ENCODE measurements around the gene MYOT.
A peak's percentile ranks its signal among the peaks of the same experiment; 100 is the strongest.
"Not testable (repeated sequence)": the region's sequence is repeated elsewhere in the genome, so short reads cannot be mapped to it uniquely, and the experiment has no call there.

The MYOT gene

DNA sequence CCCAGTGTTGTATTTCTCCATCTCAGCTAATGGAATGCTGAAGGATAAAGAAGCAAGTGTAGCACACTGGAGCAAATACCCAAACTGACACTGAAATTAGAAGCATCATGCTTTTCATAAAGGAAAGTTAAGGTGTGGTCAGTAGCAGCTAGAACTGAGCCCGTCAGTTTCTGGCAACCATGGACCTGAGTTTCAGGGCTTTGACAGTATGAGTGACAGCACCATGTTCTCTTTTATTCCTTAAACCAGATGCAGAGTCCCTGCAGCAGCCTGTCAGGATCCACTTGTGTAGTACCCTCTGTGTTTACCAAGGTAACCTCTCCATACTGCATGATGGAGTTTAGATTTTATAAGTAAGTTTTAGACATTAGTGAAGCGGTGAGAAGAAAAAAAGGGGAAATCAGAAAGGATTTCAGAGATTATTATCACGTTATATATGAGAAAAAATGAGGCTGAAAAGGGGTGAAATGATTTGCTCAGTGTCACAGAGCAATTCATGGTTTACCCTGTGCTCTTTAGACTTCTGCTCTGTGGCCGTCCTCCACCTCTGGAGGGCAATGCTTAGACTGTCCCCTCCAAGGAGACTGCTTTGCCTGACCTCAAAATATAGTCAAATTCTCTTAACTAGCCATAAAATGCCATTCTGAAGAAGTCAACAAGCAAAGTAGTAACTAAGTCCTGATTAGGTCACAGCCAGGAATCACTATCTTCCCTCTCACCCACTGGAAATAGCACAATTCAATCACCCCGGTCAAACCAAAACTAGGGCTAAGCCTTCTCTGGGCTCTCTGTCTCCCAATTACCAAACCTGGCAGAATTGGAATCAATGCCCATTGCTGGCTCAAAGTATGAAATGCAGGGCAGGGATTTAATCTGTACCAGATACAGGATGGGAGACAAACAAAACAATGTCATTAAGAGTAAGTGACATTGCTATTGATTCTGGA, 10.5 kb upstream of the MYOT start:
- Histone ChIP-seq H3K9me3 (replicated peaks; ENCODE audit: low read length) (no peaks in the 10 kb centered on the region), H3K9ac (ENCODE audit: low read depth, low read length) (no peak overlapping the region), H3K36me3 (ENCODE audit: insufficient read depth, low read length) (no peaks in the 10 kb centered on the region), H3K4me3 (ENCODE audit: low read length) (no peak overlapping the region), H3K4me1 (ENCODE audit: control insufficient read depth, insufficient read depth, low read length) (peaks cover 19% of the 10 kb centered on the region), H3K4me2 (ENCODE audit: low read length) (peak overlapping the region; percentile 74), H3K27me3 (ENCODE audit: control insufficient read depth, insufficient read depth, low read length) (no peaks in the 10 kb centered on the region)

DNA sequence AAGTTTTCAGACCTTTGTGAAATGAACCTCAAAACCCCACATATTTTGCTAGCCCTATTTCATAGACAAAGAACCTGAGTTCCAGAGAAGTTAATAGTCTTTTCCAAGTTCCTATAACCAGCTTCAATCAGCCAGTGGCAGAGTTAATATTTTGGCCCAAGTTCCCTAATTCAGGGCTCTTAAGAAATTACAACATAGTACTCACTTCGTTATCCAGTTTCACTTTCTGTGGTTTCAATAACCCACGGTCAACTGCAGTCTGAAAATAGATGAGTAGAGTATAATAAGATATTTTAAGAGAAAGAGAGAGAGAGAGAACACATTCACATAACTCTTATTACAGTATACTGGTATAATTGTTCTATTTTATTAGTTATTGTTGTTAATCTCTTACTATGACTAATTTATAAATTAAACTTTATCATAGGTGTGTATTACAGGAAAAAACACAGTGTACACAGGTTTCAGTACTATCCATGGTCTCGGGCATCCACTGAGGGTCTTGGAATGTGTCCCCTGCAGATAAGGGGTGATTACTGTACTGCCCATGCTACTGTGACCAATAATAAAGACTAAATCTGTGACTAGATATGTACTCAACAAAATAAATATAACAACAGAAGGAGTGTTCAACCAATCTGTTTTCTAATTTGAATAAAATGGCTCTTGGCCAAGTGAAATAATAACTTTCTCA, 9.3 kb upstream of the MYOT start:
- Histone ChIP-seq H3K4me1 (ENCODE audit: control insufficient read depth, insufficient read depth, low read length) (peaks cover 19% of the 10 kb centered on the region), H3K9ac (ENCODE audit: low read depth, low read length) (peak overlapping the region; percentile 52), H3K4me3 (ENCODE audit: low read length) (peak overlapping the region; percentile 40), H3K9me3 (replicated peaks; ENCODE audit: low read length) (no peaks in the 10 kb centered on the region), H3K27me3 (ENCODE audit: control insufficient read depth, insufficient read depth, low read length) (no peaks in the 10 kb centered on the region), H3K36me3 (ENCODE audit: insufficient read depth, low read length) (no peaks in the 10 kb centered on the region), H3K4me2 (ENCODE audit: low read length) (peak overlapping the region; percentile 74)

DNA sequence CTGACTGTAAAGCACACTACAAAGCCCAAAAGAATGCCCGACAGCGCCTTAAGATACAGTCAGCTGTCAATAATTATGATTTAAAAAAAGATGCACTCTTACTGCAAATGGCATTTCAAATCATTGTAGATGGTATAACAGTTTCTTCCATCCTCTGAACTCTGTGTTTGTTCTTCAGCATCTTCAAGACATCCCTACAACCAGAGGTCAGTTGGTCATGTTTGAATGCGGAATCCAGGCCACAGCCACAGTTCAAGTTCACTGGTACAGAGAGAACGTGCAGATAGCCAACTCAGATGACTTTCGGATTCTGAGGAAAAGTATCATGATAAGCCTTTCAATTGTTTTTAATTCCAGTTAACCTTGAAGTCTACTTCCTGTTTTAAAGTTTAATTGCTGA, 8.7 kb upstream of the MYOT start:
- Histone ChIP-seq H3K4me3 (ENCODE audit: low read length) (no peak overlapping the region), H3K9ac (ENCODE audit: low read depth, low read length) (no peak overlapping the region), H3K27me3 (ENCODE audit: control insufficient read depth, insufficient read depth, low read length) (no peaks in the 10 kb centered on the region), H3K4me1 (ENCODE audit: control insufficient read depth, insufficient read depth, low read length) (peaks cover 19% of the 10 kb centered on the region), H3K4me2 (ENCODE audit: low read length) (peak overlapping the region; percentile 74), H3K9me3 (replicated peaks; ENCODE audit: low read length) (no peaks in the 10 kb centered on the region), H3K36me3 (ENCODE audit: insufficient read depth, low read length) (no peaks in the 10 kb centered on the region)

DNA sequence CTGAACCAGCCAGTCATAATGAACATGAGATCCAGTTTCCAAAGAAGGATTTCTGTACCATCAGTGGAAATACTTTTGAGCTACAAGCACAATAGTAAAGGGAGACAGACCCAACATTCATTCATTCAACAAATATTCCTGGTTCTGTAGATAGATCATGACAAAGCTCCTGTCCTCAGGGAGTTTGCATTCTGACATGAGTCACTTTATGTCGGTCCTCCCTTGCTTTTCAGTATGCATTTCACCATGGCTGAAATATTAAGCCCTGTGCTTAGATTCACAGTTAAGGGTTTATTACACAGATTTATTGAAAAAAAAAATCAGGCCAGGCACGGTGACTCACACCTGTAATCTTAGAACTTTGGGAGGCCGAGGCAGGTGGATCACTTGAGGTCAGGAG, 5.4 kb upstream of the MYOT start:
- Histone ChIP-seq H3K4me2 (ENCODE audit: low read length) (no peak overlapping the region), H3K4me3 (ENCODE audit: low read length) (no peak overlapping the region), H3K4me1 (ENCODE audit: control insufficient read depth, insufficient read depth, low read length) (peaks cover 19% of the 10 kb centered on the region), H3K27me3 (ENCODE audit: control insufficient read depth, insufficient read depth, low read length) (no peaks in the 10 kb centered on the region), H3K36me3 (ENCODE audit: insufficient read depth, low read length) (no peaks in the 10 kb centered on the region), H3K9me3 (replicated peaks; ENCODE audit: low read length) (no peaks in the 10 kb centered on the region), H3K9ac (ENCODE audit: low read depth, low read length) (no peak overlapping the region)

GRCh38 chr5:137863653-137864052, 4.0 kb upstream of the MYOT start:
- not testable (repeated sequence) for H3K9me3 ChIP-seq (replicated peaks; ENCODE audit: low read length); H3K4me3 ChIP-seq (ENCODE audit: low read length); H3K4me2 ChIP-seq (ENCODE audit: low read length); H3K9ac ChIP-seq (ENCODE audit: low read depth, low read length); H3K27me3 ChIP-seq (ENCODE audit: control insufficient read depth, insufficient read depth, low read length); H3K4me1 ChIP-seq (ENCODE audit: control insufficient read depth, insufficient read depth, low read length); H3K36me3 ChIP-seq (ENCODE audit: insufficient read depth, low read length)

DNA sequence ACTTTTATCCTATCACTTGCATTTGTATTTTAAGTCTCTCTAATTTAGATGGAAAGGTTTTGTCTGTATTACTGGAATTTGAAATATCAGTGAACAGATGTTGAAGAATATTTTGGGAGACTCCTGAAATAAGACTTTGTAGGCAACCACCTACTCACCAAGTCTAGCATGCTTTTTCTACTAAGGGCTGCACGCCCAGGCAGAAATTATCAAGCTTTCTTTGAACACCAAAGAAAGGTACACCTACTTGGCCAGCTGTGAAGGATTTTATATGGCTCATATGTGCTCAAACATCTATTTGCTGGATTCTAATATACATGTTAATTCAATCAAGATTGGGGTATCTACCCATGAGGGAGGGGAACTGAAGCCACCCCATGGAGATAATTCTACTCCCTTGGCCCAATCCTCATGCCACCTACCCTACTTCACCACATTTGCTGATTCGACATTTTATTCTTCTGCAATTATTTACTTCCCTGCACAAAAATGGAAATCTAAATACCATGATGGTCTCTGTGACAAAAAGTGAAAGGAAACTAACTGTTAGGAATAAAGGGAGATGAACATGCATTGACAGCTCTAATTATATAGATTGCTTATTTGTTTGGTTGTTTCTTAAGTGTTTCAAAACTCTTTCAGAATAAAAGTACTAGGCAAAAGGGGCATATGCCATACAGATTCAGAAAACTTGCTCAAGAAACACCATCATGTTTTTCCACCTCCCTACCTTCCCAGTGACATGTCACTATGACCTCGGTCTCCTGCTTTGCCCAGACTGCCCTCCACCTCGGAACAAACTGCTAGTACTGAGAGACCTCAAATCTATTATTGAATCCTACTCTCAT, 895 bp upstream of the MYOT start:
- Histone ChIP-seq H3K9ac (ENCODE audit: low read depth, low read length) (no peak overlapping the region), H3K4me2 (ENCODE audit: low read length) (no peak overlapping the region)

GRCh38 chr5:137870647-137871339, 3.1 kb downstream of the MYOT start:
- Histone ChIP-seq H3K9ac (ENCODE audit: low read depth, low read length) (no peak overlapping the region), H3K4me3 (ENCODE audit: low read length) (no peak overlapping the region), H3K9me3 (replicated peaks; ENCODE audit: low read length) (no peaks in the 10 kb centered on the region), H3K4me2 (ENCODE audit: low read length) (no peak overlapping the region), H3K27me3 (ENCODE audit: control insufficient read depth, insufficient read depth, low read length) (no peaks in the 10 kb centered on the region), H3K4me1 (ENCODE audit: control insufficient read depth, insufficient read depth, low read length) (no peaks in the 10 kb centered on the region), H3K36me3 (ENCODE audit: insufficient read depth, low read length) (no peaks in the 10 kb centered on the region)

More for the DNA sequence above, 895 bp upstream of the MYOT start:
- Histone ChIP-seq H3K4me1 (ENCODE audit: control insufficient read depth, insufficient read depth, low read length) (no peaks in the 10 kb centered on the region), H3K36me3 (ENCODE audit: insufficient read depth, low read length) (no peaks in the 10 kb centered on the region), H3K9me3 (replicated peaks; ENCODE audit: low read length) (no peaks in the 10 kb centered on the region), H3K27me3 (ENCODE audit: control insufficient read depth, insufficient read depth, low read length) (no peaks in the 10 kb centered on the region), H3K4me3 (ENCODE audit: low read length) (no peak overlapping the region)

DNA sequence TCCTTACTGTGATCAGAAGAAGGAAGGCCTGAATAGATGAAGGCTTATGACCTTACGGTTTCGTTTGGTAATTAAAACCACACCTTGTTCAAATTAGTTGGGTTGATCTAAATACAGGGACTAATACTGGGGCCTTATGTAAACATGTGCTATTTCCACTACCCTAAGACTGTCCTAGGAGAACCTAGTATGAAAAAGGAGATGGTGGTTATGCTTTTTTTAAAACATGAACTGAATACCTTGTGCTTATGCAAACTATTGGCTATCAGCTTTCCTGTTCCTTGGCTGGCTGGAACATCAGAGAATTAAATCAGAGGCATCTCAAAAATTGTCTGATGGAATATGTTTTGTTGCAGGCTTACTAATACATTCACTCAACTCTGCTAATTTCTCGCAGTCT, 3.9 kb downstream of the MYOT start:
- no peak overlapping the region for H3K9ac ChIP-seq (ENCODE audit: low read depth, low read length)
- no peaks in the 10 kb centered on the region for H3K4me1 ChIP-seq (ENCODE audit: control insufficient read depth, insufficient read depth, low read length)
- H3K4me3 ChIP-seq (ENCODE audit: low read length) = no peak overlapping the region
- H3K9me3 ChIP-seq (replicated peaks; ENCODE audit: low read length) = no peaks in the 10 kb centered on the region
- no peak overlapping the region for H3K4me2 ChIP-seq (ENCODE audit: low read length)
- H3K27me3 ChIP-seq (ENCODE audit: control insufficient read depth, insufficient read depth, low read length) = no peaks in the 10 kb centered on the region
- H3K36me3 ChIP-seq (ENCODE audit: insufficient read depth, low read length) = no peaks in the 10 kb centered on the region

- Histone ChIP-seq H3K4me3 (ENCODE audit: low read length) (no peak overlapping the region), H3K4me1 (ENCODE audit: control insufficient read depth, insufficient read depth, low read length) (no peaks in the 10 kb centered on the region), H3K9ac (ENCODE audit: low read depth, low read length) (no peak overlapping the region), H3K9me3 (replicated peaks; ENCODE audit: low read length) (no peaks in the 10 kb centered on the region), H3K27me3 (ENCODE audit: control insufficient read depth, insufficient read depth, low read length) (no peaks in the 10 kb centered on the region), H3K4me2 (ENCODE audit: low read length) (no peak overlapping the region), H3K36me3 (ENCODE audit: insufficient read depth, low read length) (no peaks in the 10 kb centered on the region)
Observed at GRCh38 chr5:137872466-137872865, 4.8 kb downstream of the MYOT start.

GRCh38 chr5:137876101-137876500, 8.4 kb downstream of the MYOT start:
- H3K27me3 ChIP-seq (ENCODE audit: control insufficient read depth, insufficient read depth, low read length) = no peaks in the 10 kb centered on the region

DNA sequence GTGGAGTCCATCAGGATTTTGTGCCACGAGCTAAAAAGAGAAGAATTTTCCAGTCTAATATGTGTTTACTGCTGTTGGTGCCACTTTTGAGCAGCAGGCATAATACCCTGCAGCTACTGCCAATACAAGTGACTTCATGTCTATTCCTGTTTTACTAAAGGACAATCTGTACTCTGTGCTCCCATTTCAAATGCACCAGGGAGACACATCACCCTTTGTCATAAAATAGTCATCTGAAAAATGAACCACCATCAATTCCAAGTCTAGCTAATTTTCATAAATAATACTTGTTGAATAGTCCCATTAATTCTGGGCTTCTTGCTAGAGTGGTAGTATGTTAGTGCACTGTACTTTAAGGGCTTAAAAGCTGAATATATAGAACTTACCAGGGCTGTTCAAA, 12.7 kb downstream of the MYOT start:
- Histone ChIP-seq H3K9ac (ENCODE audit: low read depth, low read length) (peak overlapping the region; percentile 62), H3K9me3 (replicated peaks; ENCODE audit: low read length) (no peaks in the 10 kb centered on the region)

More at GRCh38 chr5:137876101-137876500, 8.4 kb downstream of the MYOT start:
- H3K4me3 ChIP-seq (ENCODE audit: low read length) = no peak overlapping the region
- no peak overlapping the region for H3K9ac ChIP-seq (ENCODE audit: low read depth, low read length)
- H3K9me3 ChIP-seq (replicated peaks; ENCODE audit: low read length) = no peaks in the 10 kb centered on the region
- H3K4me1 ChIP-seq (ENCODE audit: control insufficient read depth, insufficient read depth, low read length) = peaks cover 16% of the 10 kb centered on the region
- no peaks in the 10 kb centered on the region for H3K36me3 ChIP-seq (ENCODE audit: insufficient read depth, low read length)
- no peak overlapping the region for H3K4me2 ChIP-seq (ENCODE audit: low read length)

More for the DNA sequence above, 12.7 kb downstream of the MYOT start:
- no peaks in the 10 kb centered on the region for H3K27me3 ChIP-seq (ENCODE audit: control insufficient read depth, insufficient read depth, low read length)
- no peaks in the 10 kb centered on the region for H3K36me3 ChIP-seq (ENCODE audit: insufficient read depth, low read length)
- peak overlapping the region; percentile 49 for H3K4me3 ChIP-seq (ENCODE audit: low read length)
- peaks cover 27% of the 10 kb centered on the region for H3K4me1 ChIP-seq (ENCODE audit: control insufficient read depth, insufficient read depth, low read length)
- H3K4me2 ChIP-seq (ENCODE audit: low read length) = peak overlapping the region; percentile 67

Measured in skeletal muscle satellite cell (primary cell).